Left ventricle myocardium inferior (tissue), 1 donor: ENCODE measurements around the gene STX10. TPM values are rescaled to one million over a fixed set of nuclear protein-coding genes. Genes with fewer than 3 reads are reported as not detected.

Experiments
- DNase-seq: peaks from one replicate; pipeline ENCODE4 v3.0.0-alpha.2; 2020
- H3K27ac ChIP-seq: fragments of 200-600 bp; replicated peaks from 2 replicates; pipeline ENCODE4 v1.8.0; 2021
- H3K27me3 ChIP-seq: fragments of 200-600 bp; 2 replicates; pipeline ENCODE4 v1.8.0; 2021; ENCODE audit warnings: low read depth
- H3K36me3 ChIP-seq: fragments of 200-600 bp; 2 replicates; pipeline ENCODE4 v1.8.0; 2021
- H3K4me1 ChIP-seq: fragments of 200-600 bp; 2 replicates; pipeline ENCODE4 v1.8.0; 2021
- H3K4me3 ChIP-seq: fragments of 200-600 bp; 2 replicates; pipeline ENCODE4 v1.8.0; 2021; ENCODE audit warnings: mild to moderate bottlenecking, moderate library complexity
- H3K9me3 ChIP-seq: fragments of 200-600 bp; replicated peaks from 2 replicates; pipeline ENCODE4 v1.8.0; 2021
- intact Hi-C: fragments of 100-400 bp; cut with micrococcal nuclease; formaldehyde crosslinking; loops from one replicate; pipeline ENCODE4 v1.11.0; 2022
- total RNA-seq: library from RNA; stranded (reverse); fragmentation: NEBNext Ultra II Directional; extraction: Animal tissue kit (Norgen Biotek cat#: 25700); gene quantifications from one replicate; pipeline ENCODE4 v1.2.1, GENCODE V29; 2021
- TF ChIP-seq, protein P1 (sequence below): fragments of 200-600 bp; IDR thresholded peaks from 2 replicates; pipeline ENCODE4 v1.8.0; 2021; ENCODE audit warnings: antibody characterized with exemption, mild to moderate bottlenecking, borderline replicate concordance
- donor health status: DM: no; HTN: yes; CAD: no; lungs with severe emphysema.

The STX10 gene
- total RNA-seq, 1 donor from 2014 or later, result 39.2 TPM

DNA sequence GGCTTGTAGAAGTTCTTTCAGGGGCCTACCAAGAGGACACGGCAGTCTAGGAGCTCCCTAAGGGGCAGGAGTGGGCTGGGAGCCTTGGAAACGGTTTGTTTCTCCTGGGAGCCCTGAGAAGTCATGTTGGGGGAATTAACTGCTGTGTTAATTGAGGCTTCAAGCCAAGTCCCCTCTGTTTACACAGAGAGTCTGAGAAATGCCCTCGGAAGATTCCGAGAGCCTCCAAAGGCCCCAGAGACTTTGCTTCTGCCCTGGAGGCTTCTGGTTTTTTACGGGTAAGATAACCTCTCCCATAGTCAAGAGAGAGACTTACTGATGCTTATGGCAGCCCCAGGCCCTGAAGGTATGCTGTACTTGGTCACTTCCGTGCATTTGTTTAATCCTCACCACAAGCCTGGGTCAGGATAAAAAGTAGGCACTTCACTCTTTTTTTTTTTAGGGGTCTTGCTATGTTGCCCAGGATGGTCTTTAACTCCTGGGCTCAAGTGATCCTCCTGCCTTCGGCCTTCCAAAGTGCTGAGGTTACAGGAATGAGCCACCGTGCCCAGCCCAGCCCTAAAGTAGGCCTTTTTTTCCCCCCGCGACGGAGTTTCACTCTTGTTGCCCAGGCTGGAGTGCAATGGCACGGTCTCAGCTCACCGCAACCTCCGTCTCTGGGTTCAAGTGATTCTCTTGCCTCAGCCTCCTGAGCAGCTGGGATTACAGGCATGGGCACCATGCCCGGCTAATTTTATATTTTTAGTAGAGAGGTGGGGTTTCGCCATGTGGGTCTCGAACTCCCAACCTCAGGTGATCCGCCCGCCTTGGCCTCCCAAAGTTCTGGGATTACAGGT lies 15.2 kb upstream of the STX10 start:
- intact Hi-C loops, result no loop called here
- no peaks in the 10 kb centered on the region for H3K36me3 ChIP-seq

DNA sequence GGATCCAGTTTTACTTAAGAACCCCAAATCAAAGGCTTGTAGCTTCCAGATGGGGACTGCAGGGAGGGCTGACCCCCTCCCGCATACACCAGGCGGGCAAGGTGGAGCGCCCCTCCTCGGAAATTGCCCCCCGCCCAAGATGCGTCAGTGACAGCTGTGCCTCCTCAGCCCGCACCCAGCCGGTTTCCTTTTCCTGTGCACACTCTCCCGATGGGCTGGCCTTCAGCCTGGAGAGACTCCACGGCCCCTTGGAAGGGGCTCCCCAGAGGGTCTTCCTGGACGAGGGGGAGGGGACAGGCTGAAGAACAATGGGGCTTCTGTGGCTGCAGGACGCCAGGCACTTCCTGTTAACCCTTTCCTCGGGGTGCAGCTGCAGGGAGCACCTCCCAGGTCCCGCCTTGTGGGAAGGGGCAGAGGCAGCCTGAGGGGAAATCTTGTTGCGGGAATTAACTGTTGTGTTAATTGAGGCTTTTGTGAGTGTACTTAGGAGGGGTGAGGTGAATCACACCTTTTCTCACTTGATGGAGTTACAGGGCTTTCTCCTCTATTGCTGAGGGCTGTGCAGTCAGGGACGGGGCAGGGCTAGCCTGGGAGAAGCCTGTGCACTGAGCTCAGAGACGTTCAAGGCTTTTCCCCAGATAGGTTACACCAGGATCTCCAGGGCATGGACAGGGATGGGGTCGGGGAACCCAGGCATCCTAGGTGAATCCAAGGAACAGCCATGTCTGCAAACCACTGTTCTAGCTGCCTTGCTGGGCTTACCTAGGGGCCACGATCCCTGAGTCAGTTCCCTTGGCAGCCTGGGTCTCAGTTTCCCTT lies 14.4 kb upstream of the STX10 start:
- peak; percentile 77 for DNase-seq
- H3K36me3 ChIP-seq, result no peaks in the 10 kb centered on the region
- H3K27ac ChIP-seq, result peak overlapping the region; percentile 91
- intact Hi-C loops, result no loop called here
- TF ChIP-seq, protein P1, sequence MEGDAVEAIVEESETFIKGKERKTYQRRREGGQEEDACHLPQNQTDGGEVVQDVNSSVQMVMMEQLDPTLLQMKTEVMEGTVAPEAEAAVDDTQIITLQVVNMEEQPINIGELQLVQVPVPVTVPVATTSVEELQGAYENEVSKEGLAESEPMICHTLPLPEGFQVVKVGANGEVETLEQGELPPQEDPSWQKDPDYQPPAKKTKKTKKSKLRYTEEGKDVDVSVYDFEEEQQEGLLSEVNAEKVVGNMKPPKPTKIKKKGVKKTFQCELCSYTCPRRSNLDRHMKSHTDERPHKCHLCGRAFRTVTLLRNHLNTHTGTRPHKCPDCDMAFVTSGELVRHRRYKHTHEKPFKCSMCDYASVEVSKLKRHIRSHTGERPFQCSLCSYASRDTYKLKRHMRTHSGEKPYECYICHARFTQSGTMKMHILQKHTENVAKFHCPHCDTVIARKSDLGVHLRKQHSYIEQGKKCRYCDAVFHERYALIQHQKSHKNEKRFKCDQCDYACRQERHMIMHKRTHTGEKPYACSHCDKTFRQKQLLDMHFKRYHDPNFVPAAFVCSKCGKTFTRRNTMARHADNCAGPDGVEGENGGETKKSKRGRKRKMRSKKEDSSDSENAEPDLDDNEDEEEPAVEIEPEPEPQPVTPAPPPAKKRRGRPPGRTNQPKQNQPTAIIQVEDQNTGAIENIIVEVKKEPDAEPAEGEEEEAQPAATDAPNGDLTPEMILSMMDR, result no peak
- peaks cover 78% of the 10 kb centered on the region for H3K4me1 ChIP-seq
- H3K4me3 ChIP-seq, result peak overlapping the region; percentile 59
- no peaks in the 10 kb centered on the region for H3K9me3 ChIP-seq
- no peaks in the 10 kb centered on the region for H3K27me3 ChIP-seq

More for the DNA sequence above, 15.2 kb upstream of the STX10 start:
- H3K9me3 ChIP-seq, result no peaks in the 10 kb centered on the region
- TF ChIP-seq, protein P1, result no peak
- peak overlapping the region; percentile 59 for H3K4me3 ChIP-seq
- no peaks in the 10 kb centered on the region for H3K27me3 ChIP-seq
- H3K27ac ChIP-seq, result peak overlapping the region; percentile 91
- H3K4me1 ChIP-seq, result peaks cover 79% of the 10 kb centered on the region
- DNase-seq, result no peak

DNA sequence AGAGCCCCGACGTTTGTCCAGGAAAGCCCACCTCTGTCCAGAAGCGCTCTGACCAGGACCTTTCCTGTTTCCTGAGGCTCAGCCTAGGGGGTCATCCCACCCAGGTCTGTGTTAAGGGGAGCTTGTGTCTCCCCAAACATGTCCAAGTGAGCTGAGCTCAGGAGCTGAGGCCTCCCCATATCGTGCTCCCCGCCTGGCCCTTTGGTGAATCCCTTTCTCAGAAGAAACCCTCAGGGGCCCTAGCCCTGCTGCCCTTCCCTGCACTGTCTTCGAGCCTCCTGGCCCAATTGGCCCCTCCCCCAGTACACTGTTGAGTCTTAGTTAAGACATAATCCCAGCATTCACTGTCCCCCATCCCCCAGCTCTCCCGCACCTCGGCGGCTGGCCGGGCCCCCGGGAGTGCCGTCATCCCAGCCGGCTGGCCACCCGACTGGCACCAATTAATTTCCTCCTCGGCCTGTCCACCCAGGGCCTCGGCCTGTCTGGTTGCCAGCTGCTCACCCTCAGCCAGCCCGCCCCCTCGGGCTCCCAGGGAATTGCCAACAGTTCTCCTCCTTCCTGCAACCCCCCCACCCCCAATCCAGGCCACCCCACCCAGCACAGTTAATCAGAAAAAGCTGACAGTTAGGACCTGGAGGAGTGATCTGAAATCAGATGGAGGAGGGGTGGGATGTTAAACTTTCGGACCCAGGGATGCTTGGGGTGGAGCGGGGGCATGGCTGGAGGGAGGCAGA lies 13.6 kb upstream of the STX10 start:
- intact Hi-C loops, result no loop called here

DNA sequence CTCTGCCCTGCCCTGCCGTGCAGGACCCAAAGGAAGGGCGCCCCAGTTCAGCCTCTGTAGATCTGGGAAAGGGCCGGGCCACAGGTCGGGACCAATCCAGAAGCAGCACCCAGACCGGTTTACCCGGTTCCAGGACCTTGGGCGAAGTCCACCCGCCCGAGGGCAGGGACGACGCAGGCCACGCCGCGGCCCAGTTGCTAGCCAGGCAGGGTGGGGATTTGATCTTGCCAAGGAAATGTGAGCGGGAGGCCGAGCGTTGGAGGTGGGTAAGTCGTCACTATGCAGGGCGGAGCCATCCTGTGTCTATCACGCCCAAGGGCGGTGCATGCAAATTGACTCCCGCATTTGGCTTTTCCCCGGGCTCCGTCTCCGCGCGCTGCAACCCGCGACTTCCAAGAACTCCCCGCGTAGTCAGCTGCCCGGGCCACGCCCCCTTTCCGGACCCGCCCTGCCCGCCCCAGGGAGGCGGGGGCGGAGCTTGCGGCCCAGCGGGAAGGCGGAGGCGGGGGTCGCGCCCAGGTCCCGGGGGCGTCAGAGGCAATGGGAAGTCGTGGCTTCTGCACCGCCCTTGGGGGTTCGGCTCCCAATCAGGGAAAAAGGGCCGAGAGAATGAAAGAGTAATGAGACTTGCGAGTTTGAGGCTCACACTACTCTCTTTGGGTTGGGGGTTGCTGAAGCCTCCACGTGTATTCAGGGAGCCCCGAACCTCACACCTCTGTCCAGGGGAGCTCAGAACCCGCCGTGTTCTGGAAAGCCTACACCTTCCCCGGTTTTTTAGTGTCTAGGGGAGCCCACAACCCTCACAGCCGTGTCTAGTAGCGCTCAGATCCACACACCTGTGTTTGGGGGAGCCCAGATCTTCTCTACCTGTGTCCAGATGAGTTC lies 12.8 kb upstream of the STX10 start:
- Histone ChIP-seq H3K4me3 (peak overlapping the region; percentile 59), H3K27ac (peak overlapping the region; percentile 91), H3K9me3 (no peaks in the 10 kb centered on the region), H3K27me3 (no peaks in the 10 kb centered on the region), H3K36me3 (no peaks in the 10 kb centered on the region), H3K4me1 (peaks cover 67% of the 10 kb centered on the region)
- DNase-seq, result peak; percentile 97
- intact Hi-C loops, result no loop called here
- TF ChIP-seq, protein P1, result no peak

More for the DNA sequence above, 13.6 kb upstream of the STX10 start:
- H3K27ac ChIP-seq, result peak overlapping the region; percentile 91
- peak overlapping the region; percentile 59 for H3K4me3 ChIP-seq
- no peaks in the 10 kb centered on the region for H3K36me3 ChIP-seq
- no peaks in the 10 kb centered on the region for H3K9me3 ChIP-seq
- peak; percentile 67 for DNase-seq
- TF ChIP-seq, protein P1, result no peak
- H3K4me1 ChIP-seq, result peaks cover 74% of the 10 kb centered on the region
- no peaks in the 10 kb centered on the region for H3K27me3 ChIP-seq
